ENCODE measurements around the gene UTP11. TPM values are rescaled to one million over a fixed set of nuclear protein-coding genes. Genes with fewer than 3 reads are reported as not detected.

The UTP11 gene
- total RNA-seq, 4 donors from 2014 or later = 32.1 to 48.5 (median 39.5) TPM

DNA sequence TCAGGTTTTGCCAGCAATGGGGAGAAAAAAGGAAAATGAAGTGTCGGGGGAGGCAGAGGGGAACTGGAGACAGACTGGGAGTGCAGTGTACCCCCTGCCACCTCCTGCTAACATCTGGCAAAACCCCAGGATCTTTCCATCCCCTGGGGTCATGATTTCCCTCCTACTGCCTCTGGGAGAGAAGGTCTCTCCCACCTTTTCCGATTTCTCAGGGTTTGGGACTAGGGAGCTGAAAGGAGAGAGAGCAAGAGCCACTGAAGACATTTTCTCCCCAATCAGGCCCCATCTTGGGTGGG, 12.4 kb upstream of the UTP11 start:
- TF ChIP-seq POLR2A (IDR thresholded peaks at IDR 0.05) = no peak
- no peak for TF ChIP-seq POLR2AphosphoS5 (IDR thresholded peaks at IDR 0.05)
- no peak for TF ChIP-seq EP300 (IDR thresholded peaks at IDR 0.05)
- TF ChIP-seq CTCF (IDR thresholded peaks at IDR 0.05) = no peak
- Histone ChIP-seq H3K27ac (peak overlapping the region; percentile 86), H3K27me3 (no peaks in the 10 kb centered on the region), H3K4me3 (peak overlapping the region; percentile 0), H3K9me3 (no peaks in the 10 kb centered on the region), H3K36me3 (peaks cover 15% of the 10 kb centered on the region), H3K4me1 (peaks cover 76% of the 10 kb centered on the region)
- no peak for DNase-seq (ENCODE audit: low spot score in 2 of 2)
- WGBS = 62% methylated on average over 2 of the region's 2 CpGs

DNA sequence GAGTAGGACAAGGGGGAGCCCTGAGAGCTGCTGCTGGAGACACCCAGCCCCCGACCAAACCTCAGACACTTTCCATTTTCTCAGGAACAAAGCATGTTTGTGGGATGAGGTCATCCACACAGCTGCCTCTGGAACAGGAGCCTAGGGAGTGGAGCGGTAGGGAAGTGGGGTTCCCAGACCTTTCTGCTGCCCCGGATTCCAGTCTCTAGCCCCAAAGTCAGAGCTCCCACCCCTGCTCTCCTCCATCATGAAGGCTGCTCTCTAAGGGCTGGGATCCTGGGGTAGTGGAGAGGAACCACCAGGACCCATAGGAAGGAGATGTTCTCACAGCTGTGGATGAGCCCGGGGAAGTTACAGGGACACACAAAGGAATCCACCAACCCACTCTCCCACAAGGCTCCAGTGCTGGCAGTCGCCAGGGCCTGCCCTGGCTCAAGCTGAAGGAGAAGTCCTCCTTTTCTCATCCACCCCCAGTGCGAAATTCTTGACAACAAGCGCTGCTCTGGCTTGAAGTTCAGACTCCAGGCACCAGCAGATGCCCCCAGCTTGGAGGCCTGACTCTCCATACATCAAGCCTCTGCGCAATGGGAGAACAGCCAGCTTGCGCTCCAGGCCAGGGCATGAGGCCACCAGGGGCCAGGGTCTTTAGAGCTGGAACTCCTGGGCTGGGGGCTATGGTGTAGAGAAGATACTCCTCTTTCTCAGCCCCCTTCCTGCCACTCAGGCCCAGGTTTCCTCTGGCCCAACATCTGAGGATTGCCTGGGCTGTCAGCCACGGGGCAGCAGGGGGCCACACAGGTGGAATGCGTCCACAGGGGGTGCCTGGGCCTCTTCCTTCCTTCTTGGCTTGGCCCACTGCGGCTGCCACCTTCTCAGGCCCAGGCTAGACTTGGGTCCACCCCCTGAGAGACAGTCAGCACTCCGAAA, 11.7 kb upstream of the UTP11 start:
- H3K4me3 ChIP-seq = peak overlapping the region; percentile 0
- H3K4me1 ChIP-seq = peaks cover 75% of the 10 kb centered on the region
- no peaks in the 10 kb centered on the region for H3K9me3 ChIP-seq
- H3K27me3 ChIP-seq = no peaks in the 10 kb centered on the region
- DNase-seq (ENCODE audit: low spot score in 2 of 2) = no peak
- TF ChIP-seq POLR2AphosphoS5 (IDR thresholded peaks at IDR 0.05) (no peak), EP300 (IDR thresholded peaks at IDR 0.05) (no peak), POLR2A (IDR thresholded peaks at IDR 0.05) (no peak), CTCF (IDR thresholded peaks at IDR 0.05) (no peak)
- H3K27ac ChIP-seq = peak overlapping the region; percentile 86
- peaks cover 15% of the 10 kb centered on the region for H3K36me3 ChIP-seq
- 43% methylated on average over 13 of the region's 13 CpGs for WGBS

DNA sequence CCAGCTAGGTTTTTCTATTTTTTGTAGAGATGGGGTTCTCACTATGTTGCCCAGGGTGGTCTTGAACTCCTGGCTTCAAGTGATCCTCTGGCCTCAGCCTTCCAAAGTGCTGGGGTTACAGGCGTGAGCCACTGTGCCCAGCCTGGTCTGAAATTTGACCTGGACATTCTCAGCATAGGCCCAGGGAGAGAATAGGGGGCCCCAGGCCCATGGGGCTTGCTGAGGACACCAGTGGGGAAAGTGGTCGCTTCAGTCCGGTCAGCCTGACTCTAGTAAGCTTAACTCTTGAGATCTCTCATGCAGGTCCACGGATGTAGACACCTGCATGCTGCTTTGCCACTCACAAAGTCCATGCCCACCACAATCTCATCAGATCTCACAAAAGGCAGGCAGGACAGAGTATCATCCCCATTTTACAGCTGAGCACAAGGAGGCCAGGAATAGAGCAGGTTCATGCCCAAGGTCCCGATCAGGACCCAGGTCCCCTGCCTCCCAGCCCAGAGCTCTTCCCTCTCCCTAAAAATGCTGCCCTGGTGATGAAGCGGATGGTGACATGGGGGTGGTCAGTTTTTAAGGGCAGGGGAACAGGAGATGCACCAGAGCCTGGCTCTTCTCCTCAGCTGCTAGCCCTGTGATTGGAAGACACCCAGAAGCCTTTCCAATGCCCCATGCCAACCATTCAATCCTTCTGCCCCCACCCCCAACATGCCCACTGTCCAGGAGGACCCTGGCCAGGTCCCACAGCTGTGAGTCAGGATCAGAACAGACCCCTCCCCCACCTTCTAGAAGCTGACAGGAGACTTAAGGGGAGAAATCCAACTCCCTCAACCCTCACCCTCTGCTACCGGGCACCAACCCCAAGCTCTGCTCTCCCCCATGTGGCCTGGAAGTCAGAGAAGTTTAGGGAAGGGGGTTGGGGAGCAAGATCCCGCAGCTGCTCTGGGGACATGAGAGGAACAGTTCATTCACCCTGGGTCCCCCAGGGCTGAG, 9.0 kb upstream of the UTP11 start:
- Histone ChIP-seq H3K27me3 (no peaks in the 10 kb centered on the region), H3K4me3 (peak overlapping the region; percentile 55), H3K36me3 (peaks cover 5% of the 10 kb centered on the region), H3K9me3 (no peaks in the 10 kb centered on the region), H3K4me1 (peaks cover 58% of the 10 kb centered on the region), H3K27ac (peak overlapping the region; percentile 12)
- no peak for TF ChIP-seq POLR2AphosphoS5 (IDR thresholded peaks at IDR 0.05)
- no peak for TF ChIP-seq CTCF (IDR thresholded peaks at IDR 0.05)
- TF ChIP-seq EP300 (IDR thresholded peaks at IDR 0.05) = no peak
- no peak for TF ChIP-seq POLR2A (IDR thresholded peaks at IDR 0.05)
- 60% methylated on average over 3 of the region's 8 CpGs for WGBS
- DNase-seq (ENCODE audit: low spot score in 2 of 2) = peak in 1 of 2 donors; percentile 61

DNA sequence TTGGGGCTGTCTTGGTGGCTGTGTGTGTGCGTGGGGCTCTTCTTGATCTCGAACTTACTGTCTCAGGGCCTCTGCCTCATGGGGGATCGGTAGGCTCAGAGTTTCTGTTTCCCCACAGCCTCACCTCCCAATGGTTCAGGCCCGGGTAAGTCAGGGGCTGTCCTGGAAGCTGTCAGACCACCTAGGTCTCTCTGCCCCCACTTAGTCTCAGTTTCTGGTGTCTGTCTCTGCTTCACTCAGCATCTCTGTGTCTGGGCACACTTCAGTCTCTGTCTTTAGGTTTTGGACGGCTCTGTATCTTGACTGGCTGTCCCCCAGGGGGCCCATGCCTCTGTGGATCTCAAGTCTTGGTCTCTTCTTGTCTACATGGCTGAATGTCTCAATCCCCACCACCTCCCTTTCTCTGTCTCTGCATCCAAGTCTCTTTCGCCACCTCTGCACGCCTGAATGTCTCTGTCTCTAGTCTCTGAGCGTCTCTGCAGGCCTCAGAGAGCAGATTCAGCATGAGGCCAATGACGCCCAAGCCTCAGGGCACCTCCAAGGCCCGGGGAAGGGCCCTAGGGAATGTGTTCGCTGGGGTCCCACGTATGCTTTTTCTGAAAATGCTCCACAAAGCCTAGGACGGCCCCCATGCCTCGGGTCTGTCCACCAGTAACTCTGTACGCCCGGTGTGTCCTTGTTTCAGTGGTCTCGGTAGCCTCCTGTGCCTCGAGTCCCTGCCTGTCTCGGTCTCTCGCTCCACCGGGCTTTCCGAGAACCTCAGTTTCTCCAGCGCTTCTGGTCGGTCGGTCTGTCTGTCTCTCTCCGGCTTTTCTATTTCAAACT, 8.0 kb upstream of the UTP11 start:
- Histone ChIP-seq H3K36me3 (no peaks in the 10 kb centered on the region), H3K27me3 (no peaks in the 10 kb centered on the region), H3K9me3 (no peaks in the 10 kb centered on the region), H3K4me3 (peak overlapping the region; percentile 55), H3K4me1 (peaks cover 58% of the 10 kb centered on the region), H3K27ac (peak overlapping the region; percentile 81)
- DNase-seq (ENCODE audit: low spot score in 2 of 2) = peak in 1 of 2 donors; percentile 77
- TF ChIP-seq CTCF (IDR thresholded peaks at IDR 0.05) (no peak), POLR2A (IDR thresholded peaks at IDR 0.05) (no peak), EP300 (IDR thresholded peaks at IDR 0.05) (no peak), POLR2AphosphoS5 (IDR thresholded peaks at IDR 0.05) (no peak)
- WGBS = 4% methylated on average over 18 of the region's 26 CpGs
